ENCODE measurements around the gene PDLIM1. TPM values are rescaled to one million over a fixed set of nuclear protein-coding genes. Genes with fewer than 3 reads are reported as not detected.
A peak's percentile ranks its signal among the peaks of the same experiment; 100 is the strongest.

PDLIM1 gene
- total RNA-seq, 1 experiment from 2014 or later, result 98.1 TPM

- H3K4me3 Mint-ChIP-seq (ENCODE audit: unreplicated experiment), result no peak overlapping the region
- intact Hi-C loops (cut with micrococcal nuclease), result loop anchor here (5.0 kb wide), 2 partner anchors 60 to 355 kb away; no protein-coding TSS in a partner anchor
- H3K36me3 Mint-ChIP-seq (ENCODE audit: insufficient read depth, unreplicated experiment), result peaks cover 51% of the 10 kb centered on the region
- H3K27ac Mint-ChIP-seq (ENCODE audit: low read depth, unreplicated experiment), result peak overlapping the region; percentile 80
- BruUV-seq (replicated peaks), result no TSS peak
- H3K27me3 Mint-ChIP-seq (ENCODE audit: insufficient read depth, unreplicated experiment), result no peaks in the 10 kb centered on the region
- H3K4me1 Mint-ChIP-seq (ENCODE audit: insufficient read depth, unreplicated experiment), result peaks cover 27% of the 10 kb centered on the region
- H3K9me3 Mint-ChIP-seq (ENCODE audit: unreplicated experiment), result no peaks in the 10 kb centered on the region
- DNase-seq (ENCODE audit: unreplicated experiment), result no peak
- no peak for TF ChIP-seq CTCF (IDR thresholded peaks at IDR 0.05; ENCODE audit: unreplicated experiment)
- CTCF ChIA-PET, result interaction anchor here (0.5 to 18.9 kb wide), 28 partner anchors 10 to 635 kb away, joined by 3 to 713 read pairs (median 6); no protein-coding TSS in a partner anchor
- POLR2A ChIA-PET, result interaction anchor here (0.6 to 2.6 kb wide), 11 partner anchors 13 to 446 kb away, joined by 3 to 14 read pairs (median 4); no protein-coding TSS in a partner anchor
Measured at GRCh38 chr10:95247200-95247880, 43.5 kb downstream of the PDLIM1 start.

- H3K4me3 Mint-ChIP-seq (ENCODE audit: unreplicated experiment), result no peak overlapping the region
Measured at GRCh38 chr10:95246582-95247051, 44.2 kb downstream of the PDLIM1 start.

GRCh38 chr10:95245425-95246055 lies 45.3 kb downstream of the PDLIM1 start:
- CTCF ChIA-PET, result interaction anchor here (0.6 to 18.9 kb wide), 38 partner anchors 8 to 1869 kb away, joined by 3 to 713 read pairs (median 5); no protein-coding TSS in a partner anchor
- DNase-seq (ENCODE audit: unreplicated experiment), result no peak
- Mint-ChIP-seq H3K4me3 (ENCODE audit: unreplicated experiment) (no peak overlapping the region), H3K4me1 (ENCODE audit: insufficient read depth, unreplicated experiment) (peaks cover 27% of the 10 kb centered on the region), H3K9me3 (ENCODE audit: unreplicated experiment) (no peaks in the 10 kb centered on the region), H3K27me3 (ENCODE audit: insufficient read depth, unreplicated experiment) (no peaks in the 10 kb centered on the region), H3K27ac (ENCODE audit: low read depth, unreplicated experiment) (no peak overlapping the region), H3K36me3 (ENCODE audit: insufficient read depth, unreplicated experiment) (peaks cover 44% of the 10 kb centered on the region)
- no peak for TF ChIP-seq CTCF (IDR thresholded peaks at IDR 0.05; ENCODE audit: unreplicated experiment)
- no TSS peak for BruUV-seq (replicated peaks)
- POLR2A ChIA-PET, result interaction anchor here (0.9 to 2.6 kb wide), 5 partner anchors 36 to 118 kb away, joined by 3 to 14 read pairs (median 4); no protein-coding TSS in a partner anchor
- intact Hi-C loops (cut with micrococcal nuclease), result loop anchor here (1.0 to 5.0 kb wide), 4 partner anchors 45 to 357 kb away; no protein-coding TSS in a partner anchor

More at GRCh38 chr10:95246582-95247051, 44.2 kb downstream of the PDLIM1 start:
- ChIA-PET CTCF (interaction anchor here (0.5 to 18.9 kb wide), 26 partner anchors 10 to 618 kb away, joined by 3 to 713 read pairs (median 8); no protein-coding TSS in a partner anchor), POLR2A (interaction anchor here (0.8 to 2.6 kb wide), 8 partner anchors 14 to 117 kb away, joined by 3 to 14 read pairs (median 4); no protein-coding TSS in a partner anchor)
- Mint-ChIP-seq H3K27ac (ENCODE audit: low read depth, unreplicated experiment) (no peak overlapping the region), H3K4me1 (ENCODE audit: insufficient read depth, unreplicated experiment) (peaks cover 27% of the 10 kb centered on the region), H3K36me3 (ENCODE audit: insufficient read depth, unreplicated experiment) (peaks cover 44% of the 10 kb centered on the region), H3K27me3 (ENCODE audit: insufficient read depth, unreplicated experiment) (no peaks in the 10 kb centered on the region), H3K9me3 (ENCODE audit: unreplicated experiment) (no peaks in the 10 kb centered on the region)
- peak; percentile 78 for DNase-seq (ENCODE audit: unreplicated experiment)
- intact Hi-C loops (cut with micrococcal nuclease), result loop anchor here (1.0 to 5.0 kb wide), 4 partner anchors 44 to 356 kb away; no protein-coding TSS in a partner anchor
- no TSS peak for BruUV-seq (replicated peaks)
- peak; percentile 81 for TF ChIP-seq CTCF (IDR thresholded peaks at IDR 0.05; ENCODE audit: unreplicated experiment)

All from MCF 10A (cell line).